ENCODE data around the gene MYF5.

DNA sequence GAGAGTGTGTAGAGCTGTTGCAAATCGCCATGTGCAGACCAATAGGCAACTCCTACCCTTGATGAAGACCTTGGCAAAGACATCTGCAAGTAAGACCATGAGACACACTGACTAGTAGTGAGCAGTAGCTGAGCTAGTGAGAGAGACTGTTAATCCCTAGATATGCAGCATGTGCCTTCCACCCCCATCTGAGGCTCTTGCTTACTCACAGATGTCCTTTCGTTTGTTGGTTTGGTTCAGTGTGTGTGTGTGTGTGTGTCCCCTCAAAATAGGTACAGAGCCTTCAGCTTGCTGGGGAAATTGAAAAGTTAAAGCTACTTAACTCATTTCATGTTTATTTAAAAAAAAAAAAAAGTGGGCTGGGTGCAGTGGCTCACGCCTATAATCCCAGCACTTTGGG lies 37.6 kb downstream of the MYF5 start:
- TF ChIP-seq TARDBP (IDR thresholded peaks at IDR 0.05) (no peak), FOXM1 (IDR thresholded peaks at IDR 0.05; ENCODE audit: borderline replicate concordance) (no peak), ZNF384 (IDR thresholded peaks at IDR 0.05) (no peak), SUZ12 (IDR thresholded peaks at IDR 0.05) (no peak), L3MBTL2 (conservative IDR thresholded peaks at IDR 0.05) (no peak), BHLHE40 (IDR thresholded peaks at IDR 0.05; ENCODE audit: borderline replicate concordance) (no peak), SP1 (IDR thresholded peaks at IDR 0.05) (no peak)
- TF ChIP-seq, protein P1, sequence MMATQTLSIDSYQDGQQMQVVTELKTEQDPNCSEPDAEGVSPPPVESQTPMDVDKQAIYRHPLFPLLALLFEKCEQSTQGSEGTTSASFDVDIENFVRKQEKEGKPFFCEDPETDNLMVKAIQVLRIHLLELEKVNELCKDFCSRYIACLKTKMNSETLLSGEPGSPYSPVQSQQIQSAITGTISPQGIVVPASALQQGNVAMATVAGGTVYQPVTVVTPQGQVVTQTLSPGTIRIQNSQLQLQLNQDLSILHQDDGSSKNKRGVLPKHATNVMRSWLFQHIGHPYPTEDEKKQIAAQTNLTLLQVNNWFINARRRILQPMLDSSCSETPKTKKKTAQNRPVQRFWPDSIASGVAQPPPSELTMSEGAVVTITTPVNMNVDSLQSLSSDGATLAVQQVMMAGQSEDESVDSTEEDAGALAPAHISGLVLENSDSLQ (IDR thresholded peaks at IDR 0.05): no peak
